ENCODE results near the gene SERBP1. TPM values are rescaled to one million over a fixed set of nuclear protein-coding genes. Genes with fewer than 3 reads are reported as not detected.

Gene SERBP1
- total RNA-seq, 1 experiment from 2014 or later = 447 TPM

DNA sequence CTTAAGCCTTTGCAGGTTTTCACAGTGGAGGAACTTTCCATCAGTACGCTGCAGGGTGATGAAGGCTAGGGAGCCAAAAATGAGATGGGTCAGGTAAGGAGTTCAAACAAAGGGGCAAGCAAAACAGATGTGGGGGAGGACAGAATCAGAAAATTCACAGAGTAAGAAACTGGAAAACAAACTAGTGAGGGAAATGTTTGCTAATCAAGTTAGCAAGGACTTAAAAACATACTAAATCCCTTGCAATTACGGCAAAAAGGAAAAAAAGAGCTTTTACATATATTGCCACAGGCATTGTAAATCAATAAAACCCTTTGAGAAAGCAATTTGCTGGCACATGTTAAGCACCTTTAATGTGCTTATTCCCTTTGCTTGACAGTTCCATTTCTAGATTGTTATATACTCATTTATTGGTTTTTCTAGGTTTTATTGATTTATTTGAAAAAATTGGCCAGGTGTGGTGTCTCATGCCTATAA, 45.8 kb upstream of the SERBP1 start:
- POLR2A ChIA-PET (ENCODE audit: low non-redundant PET) = no interaction called here

DNA sequence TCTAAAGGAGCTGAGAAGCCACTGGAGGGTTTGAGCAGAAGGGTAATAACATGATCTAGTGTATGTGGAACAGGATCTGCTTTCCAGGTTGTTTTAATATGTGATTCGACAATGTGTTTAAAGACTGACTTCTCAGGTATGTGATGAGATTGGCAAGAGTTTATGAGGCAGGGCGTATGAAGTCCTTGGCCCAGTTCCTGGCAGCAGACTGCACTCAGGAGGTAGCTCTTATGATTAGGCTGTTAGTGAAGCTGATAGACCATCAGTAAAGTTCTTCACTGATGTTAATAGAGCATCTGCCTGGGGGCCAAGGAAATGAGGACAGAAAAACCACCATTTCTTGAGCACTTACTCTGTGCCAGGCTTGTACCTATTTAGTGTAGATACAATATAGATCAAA, 41.9 kb upstream of the SERBP1 start:
- Histone ChIP-seq H3K4me3 (ENCODE audit: low read depth, low read length, poor library complexity, severe bottlenecking) (no peak overlapping the region), H3K36me3 (ENCODE audit: insufficient read depth, low read length, poor library complexity, severe bottlenecking) (no peaks in the 10 kb centered on the region), H3K27me3 (replicated peaks; ENCODE audit: insufficient read depth, low read depth, low read length, poor library complexity) (no peaks in the 10 kb centered on the region), H3K4me1 (ENCODE audit: insufficient read depth, low read length, poor library complexity, severe bottlenecking) (no peaks in the 10 kb centered on the region), H3K9me3 (ENCODE audit: low read depth, low read length, poor library complexity, severe bottlenecking) (no peaks in the 10 kb centered on the region), H3K27ac (ENCODE audit: low read depth, low read length, poor library complexity, severe bottlenecking) (no peak overlapping the region)
- intact Hi-C loops (cut with micrococcal nuclease; ENCODE audit: unreplicated experiment) = no loop called here
- ChIA-PET POLR2A (ENCODE audit: low non-redundant PET) (no interaction called here), CTCF (no interaction called here)
- TF ChIP-seq EZH2 (IDR thresholded peaks at IDR 0.05; ENCODE audit: borderline replicate concordance, low read depth, low read length, poor library complexity, severe bottlenecking) = no peak
- TF ChIP-seq, protein P1, sequence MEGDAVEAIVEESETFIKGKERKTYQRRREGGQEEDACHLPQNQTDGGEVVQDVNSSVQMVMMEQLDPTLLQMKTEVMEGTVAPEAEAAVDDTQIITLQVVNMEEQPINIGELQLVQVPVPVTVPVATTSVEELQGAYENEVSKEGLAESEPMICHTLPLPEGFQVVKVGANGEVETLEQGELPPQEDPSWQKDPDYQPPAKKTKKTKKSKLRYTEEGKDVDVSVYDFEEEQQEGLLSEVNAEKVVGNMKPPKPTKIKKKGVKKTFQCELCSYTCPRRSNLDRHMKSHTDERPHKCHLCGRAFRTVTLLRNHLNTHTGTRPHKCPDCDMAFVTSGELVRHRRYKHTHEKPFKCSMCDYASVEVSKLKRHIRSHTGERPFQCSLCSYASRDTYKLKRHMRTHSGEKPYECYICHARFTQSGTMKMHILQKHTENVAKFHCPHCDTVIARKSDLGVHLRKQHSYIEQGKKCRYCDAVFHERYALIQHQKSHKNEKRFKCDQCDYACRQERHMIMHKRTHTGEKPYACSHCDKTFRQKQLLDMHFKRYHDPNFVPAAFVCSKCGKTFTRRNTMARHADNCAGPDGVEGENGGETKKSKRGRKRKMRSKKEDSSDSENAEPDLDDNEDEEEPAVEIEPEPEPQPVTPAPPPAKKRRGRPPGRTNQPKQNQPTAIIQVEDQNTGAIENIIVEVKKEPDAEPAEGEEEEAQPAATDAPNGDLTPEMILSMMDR (conservative IDR thresholded peaks at IDR 0.05; ENCODE audit: low read depth, low read length) = no peak
- DNase-seq (ENCODE audit: low spot score) = no peak
- BruUV-seq (replicated peaks) = no TSS peak

More for the DNA sequence above, 45.8 kb upstream of the SERBP1 start:
- no peak for TF ChIP-seq EZH2 (IDR thresholded peaks at IDR 0.05; ENCODE audit: borderline replicate concordance, low read depth, low read length, poor library complexity, severe bottlenecking)
- TF ChIP-seq, protein P1 (conservative IDR thresholded peaks at IDR 0.05; ENCODE audit: low read depth, low read length) = no peak
- BruUV-seq (replicated peaks) = no TSS peak
- DNase-seq (ENCODE audit: low spot score) = no peak
- Histone ChIP-seq H3K4me1 (ENCODE audit: insufficient read depth, low read length, poor library complexity, severe bottlenecking) (no peaks in the 10 kb centered on the region), H3K9me3 (ENCODE audit: low read depth, low read length, poor library complexity, severe bottlenecking) (no peaks in the 10 kb centered on the region), H3K27ac (ENCODE audit: low read depth, low read length, poor library complexity, severe bottlenecking) (no peak overlapping the region), H3K4me3 (ENCODE audit: low read depth, low read length, poor library complexity, severe bottlenecking) (no peak overlapping the region), H3K27me3 (replicated peaks; ENCODE audit: insufficient read depth, low read depth, low read length, poor library complexity) (no peaks in the 10 kb centered on the region), H3K36me3 (ENCODE audit: insufficient read depth, low read length, poor library complexity, severe bottlenecking) (no peaks in the 10 kb centered on the region)
- intact Hi-C loops (cut with micrococcal nuclease; ENCODE audit: unreplicated experiment) = no loop called here
- CTCF ChIA-PET = no interaction called here

DNA sequence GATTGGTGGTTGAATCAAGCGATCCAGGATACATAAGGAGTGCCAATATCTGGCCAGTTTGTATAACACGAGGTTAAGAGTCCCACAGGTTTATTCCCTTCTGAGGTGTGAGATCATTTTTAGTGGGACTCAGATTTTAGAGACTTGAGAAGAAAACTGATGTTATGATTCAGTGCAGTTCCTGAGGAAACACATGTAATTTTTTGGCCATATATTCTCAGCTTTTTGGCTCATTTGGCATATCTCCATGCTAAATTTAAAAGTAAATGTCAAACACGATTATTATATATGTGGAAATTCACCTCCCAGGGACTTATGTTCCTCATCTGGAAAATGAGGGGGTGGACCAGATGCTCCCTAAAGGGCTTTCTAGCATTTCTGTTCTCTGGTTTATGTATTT, 39.2 kb upstream of the SERBP1 start:
- Histone ChIP-seq H3K27ac (ENCODE audit: low read depth, low read length, poor library complexity, severe bottlenecking) (no peak overlapping the region), H3K27me3 (replicated peaks; ENCODE audit: insufficient read depth, low read depth, low read length, poor library complexity) (no peaks in the 10 kb centered on the region), H3K4me1 (ENCODE audit: insufficient read depth, low read length, poor library complexity, severe bottlenecking) (no peaks in the 10 kb centered on the region), H3K36me3 (ENCODE audit: insufficient read depth, low read length, poor library complexity, severe bottlenecking) (no peaks in the 10 kb centered on the region), H3K4me3 (ENCODE audit: low read depth, low read length, poor library complexity, severe bottlenecking) (no peak overlapping the region), H3K9me3 (ENCODE audit: low read depth, low read length, poor library complexity, severe bottlenecking) (no peaks in the 10 kb centered on the region)
- ChIA-PET CTCF (no interaction called here), POLR2A (ENCODE audit: low non-redundant PET) (no interaction called here)
- no peak for TF ChIP-seq EZH2 (IDR thresholded peaks at IDR 0.05; ENCODE audit: borderline replicate concordance, low read depth, low read length, poor library complexity, severe bottlenecking)
- TF ChIP-seq, protein P1 (conservative IDR thresholded peaks at IDR 0.05; ENCODE audit: low read depth, low read length) = no peak
- BruUV-seq (replicated peaks) = no TSS peak
- no peak for DNase-seq (ENCODE audit: low spot score)
- intact Hi-C loops (cut with micrococcal nuclease; ENCODE audit: unreplicated experiment) = no loop called here

Measured in A673 (cell line).